Stimulated activated CD8-positive, alpha-beta memory T cell treated with anti-CD3 and anti-CD28 coated beads, Interleukin-4, amount 100 ng/mL, for 48 hours (primary cell): ENCODE results near the gene PXDN.

ENCODE experiments used
- DNase-seq: peaks from one replicate; pipeline ENCODE4 v3.0.0-alpha.2; 2020

PXDN gene

DNA sequence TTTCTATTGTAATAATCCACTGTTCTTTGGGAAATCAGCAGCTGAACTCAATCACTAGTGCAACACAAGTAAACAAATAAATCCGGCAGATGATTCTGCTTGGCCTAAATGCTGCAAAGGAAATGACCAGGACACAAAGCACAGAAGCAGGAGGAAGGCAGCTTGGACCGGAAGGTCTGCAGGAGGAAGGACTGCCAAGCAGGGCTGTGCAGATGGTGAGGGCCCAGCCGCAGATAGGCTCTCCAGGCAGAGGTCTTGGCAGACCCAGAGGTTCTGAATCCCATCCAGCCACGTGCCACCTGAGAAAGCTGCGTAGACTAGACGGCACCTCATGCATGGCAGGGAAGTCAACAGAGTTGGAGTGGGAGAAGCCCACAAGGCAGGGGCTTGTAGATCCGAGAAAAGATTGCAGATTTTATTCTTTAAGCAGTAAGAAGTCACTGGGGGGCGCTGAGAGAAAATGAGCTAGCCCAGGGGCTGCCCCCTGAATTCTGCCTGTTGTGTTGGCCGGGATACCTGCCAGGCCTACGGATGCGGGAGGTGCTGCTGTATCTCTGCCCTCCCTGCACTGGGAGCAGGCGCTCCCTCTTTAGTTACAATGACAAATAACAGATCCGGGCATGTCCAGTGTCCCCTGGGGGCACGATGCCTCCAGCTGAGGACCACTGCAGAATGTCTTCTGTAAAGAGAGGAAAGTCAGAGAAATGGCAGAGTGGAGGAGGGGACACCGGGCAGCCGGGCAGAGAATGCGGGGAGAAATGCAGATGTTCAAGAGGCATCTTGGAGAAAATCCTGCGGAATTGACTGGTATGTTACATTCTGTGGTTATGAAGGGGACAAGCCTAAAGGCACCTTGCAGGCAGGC is 153.5 kb downstream of the PXDN start:
- no peak for DNase-seq

DNA sequence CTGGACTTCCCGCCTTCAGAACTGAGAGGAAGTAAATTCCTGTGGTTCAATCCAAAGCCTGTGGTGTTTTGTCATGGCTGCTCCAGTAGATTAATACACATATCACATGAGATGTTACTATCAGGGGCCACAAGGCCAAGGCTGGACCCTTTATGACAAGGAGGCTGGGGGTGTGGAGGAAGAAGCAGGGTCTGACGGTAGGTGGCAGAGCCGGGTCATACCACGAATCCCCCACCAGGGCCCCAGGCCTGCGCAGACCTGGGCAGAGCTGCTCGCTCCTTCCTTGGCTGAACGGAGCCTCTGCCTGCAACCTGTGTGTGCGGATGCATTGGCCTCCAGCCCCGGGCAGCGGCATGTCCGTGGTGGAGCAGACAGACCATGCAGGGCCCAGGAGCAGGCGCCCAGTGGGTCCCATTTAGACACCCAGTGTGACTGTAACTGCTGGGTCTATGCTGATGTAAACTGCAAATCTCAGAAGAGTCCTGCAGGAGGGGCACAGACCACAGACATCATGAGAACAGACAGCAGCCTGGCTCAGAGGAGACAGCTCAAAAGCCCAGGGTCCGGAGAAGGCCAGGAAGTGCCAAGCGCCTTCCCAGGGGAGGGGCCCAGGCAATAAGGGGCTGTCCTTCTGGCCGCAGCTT is 155.2 kb downstream of the PXDN start:
- no peak for DNase-seq

DNA sequence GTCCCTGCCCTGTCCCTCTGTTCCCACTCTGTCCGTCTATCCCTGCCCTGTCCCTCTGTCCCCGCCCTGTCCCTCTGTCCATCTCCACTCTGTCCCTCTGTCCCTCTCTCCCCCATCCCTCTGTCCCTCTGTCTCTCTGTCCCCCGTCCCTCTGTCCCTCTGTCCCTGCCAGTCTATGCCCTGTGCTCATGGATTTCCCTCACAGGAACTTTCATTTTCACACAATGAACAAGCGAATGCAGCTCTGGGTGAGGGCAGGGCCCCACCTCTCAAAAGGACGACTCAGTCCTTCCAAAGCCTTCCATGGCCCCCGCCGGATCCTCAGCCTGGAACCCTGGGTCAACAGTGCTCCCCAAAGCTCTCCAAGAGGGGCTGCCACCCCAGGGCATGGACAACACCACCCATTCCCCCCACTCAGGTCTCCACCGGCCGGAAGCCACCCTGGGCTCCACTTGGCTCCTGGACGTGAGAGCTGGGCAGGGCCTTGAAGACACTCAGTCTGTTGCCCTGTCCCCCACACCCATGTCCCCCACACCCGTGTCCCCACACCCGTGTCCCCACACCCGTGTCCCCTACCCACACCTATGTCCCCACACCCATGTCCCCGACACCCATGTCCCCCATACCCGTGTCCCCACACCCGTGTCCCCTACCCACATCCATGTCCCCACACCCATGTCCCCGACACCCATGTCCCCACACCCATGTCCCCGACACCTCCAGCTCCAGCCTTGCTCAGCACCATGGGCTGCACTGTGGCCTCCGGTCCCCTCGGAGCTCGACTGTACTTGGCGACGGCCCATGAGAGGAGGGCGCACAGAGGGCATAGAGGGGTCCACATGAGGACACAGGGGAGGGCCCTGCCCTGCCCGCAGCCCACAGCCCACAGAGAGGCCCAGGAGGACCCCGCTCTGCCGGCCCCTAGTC is 156.0 kb downstream of the PXDN start:
- DNase-seq, result no peak

DNA sequence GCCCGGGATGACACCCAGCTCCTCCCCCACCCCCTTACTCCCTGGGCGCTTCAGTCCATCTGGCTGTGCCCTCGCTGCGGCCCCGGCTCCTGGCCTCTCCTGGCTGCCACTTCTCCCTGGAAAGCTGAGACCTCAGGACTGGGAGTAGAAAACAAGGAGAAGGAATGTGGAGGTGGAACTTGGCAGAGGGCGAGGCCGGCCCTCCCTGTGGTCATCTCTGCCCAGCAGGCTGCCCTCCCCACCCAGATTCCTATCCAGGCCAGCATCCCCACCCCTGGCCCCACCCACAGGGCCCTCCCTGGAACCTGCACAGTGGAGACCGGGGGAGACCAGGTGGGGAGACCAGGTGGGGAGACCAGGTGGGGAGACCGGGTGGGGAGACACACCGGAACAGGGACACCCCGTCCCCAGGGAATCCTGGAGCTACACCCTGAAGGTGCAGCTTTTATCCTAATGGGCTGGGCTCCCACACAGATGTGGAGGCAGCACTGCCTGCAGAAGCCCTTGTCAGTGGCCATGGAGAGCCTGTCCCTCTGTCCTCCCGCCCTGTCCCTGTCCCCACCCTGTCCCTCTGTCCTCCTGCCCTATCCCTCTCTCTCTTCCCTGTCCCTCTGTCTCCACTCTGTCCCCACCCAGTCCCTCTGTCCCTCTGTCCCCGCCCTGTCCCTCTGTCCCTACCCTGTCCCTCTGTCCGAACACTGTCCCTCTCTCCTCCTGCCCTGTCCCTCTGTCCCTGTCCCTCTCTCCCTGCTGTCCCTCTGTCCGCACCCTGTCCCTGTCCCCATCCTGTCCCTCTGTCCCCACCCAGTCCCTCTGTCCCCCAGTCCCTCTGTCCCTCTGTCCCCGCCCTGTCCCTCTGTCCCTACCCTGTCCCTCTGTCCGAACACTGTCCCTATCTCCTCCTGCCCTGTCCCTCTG is 157.1 kb downstream of the PXDN start:
- DNase-seq, result no peak

DNA sequence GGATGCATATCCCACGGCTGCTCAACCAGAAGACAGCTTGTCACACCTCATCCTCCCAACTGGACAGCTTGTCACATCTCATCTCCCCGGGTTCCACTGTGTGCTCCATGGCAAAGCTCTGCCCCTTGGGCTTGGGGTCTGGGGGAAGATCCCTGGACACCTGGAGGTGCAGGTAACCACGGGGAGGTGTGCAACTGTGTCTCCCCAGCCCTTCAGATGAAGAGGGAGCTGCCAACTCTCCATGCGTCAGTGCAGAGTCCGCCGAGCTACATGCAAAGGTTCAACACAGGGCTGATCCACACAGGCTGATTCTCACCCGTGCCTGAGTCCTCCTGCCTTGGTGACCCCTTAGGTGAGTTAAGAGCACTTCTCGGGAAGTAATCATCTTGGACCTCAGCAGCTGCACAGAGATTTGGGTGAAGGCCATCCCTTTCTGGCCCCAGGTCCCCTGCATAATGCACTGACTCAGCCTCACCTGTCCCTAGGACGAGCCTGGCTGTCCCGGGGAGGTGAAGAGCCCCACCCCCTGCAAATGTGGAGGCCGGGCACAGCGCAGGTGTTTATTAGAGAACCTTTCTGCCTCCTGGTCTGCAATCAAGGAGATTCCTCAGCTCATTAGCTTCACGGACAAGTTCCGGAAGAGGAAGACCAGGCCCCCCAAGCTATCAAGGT is 157.9 kb downstream of the PXDN start:
- DNase-seq, result no peak

DNA sequence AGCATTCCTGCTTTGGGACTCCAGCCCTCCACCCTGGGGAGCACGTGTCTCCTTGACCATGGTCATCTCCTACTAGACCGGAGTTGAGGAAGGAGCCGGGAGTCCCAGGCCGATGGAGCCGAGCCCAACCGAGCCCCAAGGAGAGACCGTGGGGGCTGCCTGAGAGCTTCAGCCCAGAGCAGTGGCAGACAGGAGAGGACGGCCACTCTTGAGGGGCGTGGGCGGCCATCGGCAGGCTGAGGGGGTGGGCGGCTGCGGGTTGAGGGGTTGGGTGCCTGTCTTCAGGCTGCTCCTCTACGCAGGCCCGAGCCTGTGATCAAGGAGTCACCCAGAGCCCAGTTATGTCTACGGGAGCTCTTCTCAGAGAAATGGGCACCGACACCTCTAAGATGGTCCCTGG is 158.7 kb downstream of the PXDN start:
- DNase-seq, result no peak

DNA sequence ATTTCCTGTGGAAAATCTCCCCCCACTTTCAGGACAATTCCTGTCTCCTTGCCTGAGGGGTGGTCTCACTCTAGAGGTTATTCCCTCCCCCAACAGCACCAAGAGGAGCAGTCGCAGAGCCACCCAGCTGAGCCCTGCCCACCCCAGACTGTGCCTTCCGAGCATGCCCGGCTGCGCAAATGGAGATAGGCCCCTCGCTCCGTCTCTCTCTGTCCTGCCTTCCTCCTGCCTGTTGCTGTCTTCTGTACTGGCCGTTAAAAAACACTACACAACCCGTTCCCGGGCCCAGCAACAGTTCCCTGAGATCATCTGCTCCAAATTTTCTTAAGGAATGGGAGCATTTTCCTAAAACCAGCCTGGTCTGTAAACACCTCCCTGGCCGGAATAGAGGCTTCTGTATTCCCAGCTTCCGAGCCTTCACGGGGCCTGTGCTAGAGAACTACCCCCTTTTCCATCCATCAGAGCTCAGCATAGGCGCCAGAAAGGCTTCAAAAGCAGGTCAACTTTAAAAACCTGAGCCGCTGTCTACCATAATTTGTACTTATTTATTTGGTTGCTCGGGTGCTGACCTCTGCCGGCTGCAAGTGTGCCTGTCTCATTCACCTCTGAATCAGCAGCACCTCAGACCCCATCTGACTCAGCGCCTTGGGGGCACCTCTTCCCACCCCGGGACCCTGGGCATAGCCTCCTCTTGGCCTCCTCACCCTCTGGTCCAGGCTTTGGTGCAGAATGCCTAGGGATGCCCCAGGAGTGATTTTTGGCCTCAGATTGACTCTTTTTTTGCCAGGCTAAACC is 159.4 kb downstream of the PXDN start:
- DNase-seq, result no peak

DNA sequence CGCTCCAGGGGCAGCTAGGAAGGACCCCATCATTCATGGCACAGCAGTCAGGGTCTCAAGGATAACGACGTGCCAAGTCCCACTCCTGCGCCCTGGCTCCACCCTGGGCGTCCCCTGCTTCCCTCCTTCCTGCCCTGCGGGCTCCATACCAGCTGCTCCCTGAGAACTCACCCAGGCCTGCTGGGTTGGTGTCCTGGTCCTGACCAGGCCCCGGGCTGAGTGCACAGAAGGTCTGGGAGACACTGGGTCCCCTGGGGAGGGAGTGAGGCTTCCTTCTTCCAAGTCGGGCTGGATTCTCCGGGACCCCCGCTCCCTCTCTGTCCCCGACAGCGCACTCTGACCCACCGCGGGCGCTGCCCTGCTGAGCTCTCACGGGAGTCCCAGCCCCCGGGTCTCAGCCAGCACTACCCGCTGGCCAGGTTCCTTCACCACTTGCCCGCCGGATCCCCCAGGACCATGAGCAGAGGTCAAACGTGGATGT is 160.2 kb downstream of the PXDN start:
- no peak for DNase-seq

DNA sequence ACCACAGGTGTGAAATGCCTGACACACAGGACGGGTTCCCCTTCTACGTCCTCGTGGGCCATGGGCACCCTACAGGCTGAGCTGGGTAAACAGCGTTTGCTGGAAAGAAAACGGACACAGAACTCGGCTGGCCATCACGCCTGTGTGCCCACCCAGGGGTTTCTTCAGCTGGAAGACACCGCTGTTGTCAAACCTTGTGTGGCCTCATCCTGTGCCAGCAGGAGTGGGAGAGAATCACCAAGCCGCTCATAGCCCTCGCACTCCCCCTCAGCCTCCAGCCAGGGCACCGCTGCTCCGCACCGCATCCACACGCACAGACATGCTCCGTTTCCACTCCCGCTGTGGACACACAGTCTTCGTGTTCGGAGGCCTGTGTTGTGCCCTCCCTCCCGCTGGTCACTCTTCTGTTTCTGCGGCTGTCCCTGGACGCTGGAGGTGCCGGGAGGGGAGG is 161.4 kb downstream of the PXDN start:
- DNase-seq, result no peak

DNA sequence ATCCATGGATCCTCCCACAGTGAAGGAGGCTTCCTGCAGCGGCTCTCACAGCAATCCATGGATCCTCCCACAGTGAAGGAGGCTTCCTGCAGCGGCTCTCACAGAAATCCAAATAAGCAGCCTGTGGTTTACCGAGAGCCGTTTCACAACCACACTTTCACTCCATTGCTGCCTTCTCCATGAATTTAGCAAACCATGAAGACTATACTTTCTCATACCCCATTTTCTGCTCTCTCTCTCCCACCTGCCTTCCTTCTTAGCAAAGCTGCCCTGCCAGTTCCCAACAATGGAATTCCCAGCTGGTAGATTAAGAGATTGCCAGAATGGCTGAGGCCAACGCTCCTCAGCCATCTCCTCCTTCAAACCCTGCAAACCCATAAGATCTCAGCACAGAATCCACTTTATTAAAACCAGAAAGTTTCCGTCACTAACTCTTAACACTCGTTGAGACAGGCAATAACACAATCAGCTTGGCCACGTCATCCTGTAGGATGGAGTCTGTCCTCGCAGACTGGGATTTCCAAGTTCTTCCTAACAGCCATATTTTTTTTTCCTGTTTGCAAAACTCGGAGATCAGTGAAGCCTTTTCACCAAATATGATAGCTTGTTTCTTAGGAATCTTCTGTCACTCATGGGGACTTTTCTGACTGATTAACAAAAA is 162.2 kb downstream of the PXDN start:
- DNase-seq, result no peak
